Uterus (tissue), 2 donors: ENCODE data around the gene GJA5.

Experiments
- CTCF ChIP-seq, 4 experiments: fragments of 200-600 bp in 2 of 4; fragments of 450-650 bp in 2 of 4; sonication (generic) in 2 of 4; IDR thresholded peaks; one replicate each; pipeline ENCODE4 v1.5.1; 2016 to 2019; ENCODE audit warnings: antibody characterized with exemption in 4 of 4, mild to moderate bottlenecking in 2 of 4, moderate library complexity in 1 of 4
- POLR2A ChIP-seq, 2 donors: fragments of 450-650 bp; IDR thresholded peaks; one replicate each; pipeline ENCODE4 v1.6.1; 2016; ENCODE audit warnings: antibody characterized with exemption in 2 of 2, mild to moderate bottlenecking in 1 of 2, moderate library complexity in 1 of 2

DNA sequence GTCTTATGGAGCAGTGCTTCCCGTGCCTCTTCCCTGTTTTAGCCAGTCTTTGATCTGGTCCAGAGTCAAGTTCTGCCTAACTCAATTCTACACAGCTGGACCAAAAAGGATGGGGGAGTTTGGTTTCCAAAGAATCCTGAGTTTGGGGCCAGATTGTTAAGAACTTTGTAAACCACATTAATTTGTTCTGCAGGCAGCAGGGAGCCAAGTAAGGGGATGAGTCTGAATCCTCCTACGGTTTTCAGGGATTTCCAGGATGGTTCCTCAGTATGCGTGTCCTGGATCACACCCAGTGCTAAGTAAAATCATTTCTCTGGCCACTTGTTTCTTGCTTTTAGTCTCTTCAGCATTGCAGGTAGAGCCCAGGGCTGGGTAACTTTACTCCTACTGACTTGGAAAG, 26.1 kb upstream of the GJA5 start:
- TF ChIP-seq CTCF (IDR thresholded peaks at IDR 0.05) (no peak), POLR2A (IDR thresholded peaks at IDR 0.05) (no peak)
